T1000 (cell line): ENCODE measurements around the gene MOGAT3.

Experiments used
- DNase-seq: peaks from one replicate; lab custom pipeline; 2025; ENCODE audit warnings: mixed read lengths; lab: John Stamatoyannopoulos, UW

MOGAT3 gene

DNA sequence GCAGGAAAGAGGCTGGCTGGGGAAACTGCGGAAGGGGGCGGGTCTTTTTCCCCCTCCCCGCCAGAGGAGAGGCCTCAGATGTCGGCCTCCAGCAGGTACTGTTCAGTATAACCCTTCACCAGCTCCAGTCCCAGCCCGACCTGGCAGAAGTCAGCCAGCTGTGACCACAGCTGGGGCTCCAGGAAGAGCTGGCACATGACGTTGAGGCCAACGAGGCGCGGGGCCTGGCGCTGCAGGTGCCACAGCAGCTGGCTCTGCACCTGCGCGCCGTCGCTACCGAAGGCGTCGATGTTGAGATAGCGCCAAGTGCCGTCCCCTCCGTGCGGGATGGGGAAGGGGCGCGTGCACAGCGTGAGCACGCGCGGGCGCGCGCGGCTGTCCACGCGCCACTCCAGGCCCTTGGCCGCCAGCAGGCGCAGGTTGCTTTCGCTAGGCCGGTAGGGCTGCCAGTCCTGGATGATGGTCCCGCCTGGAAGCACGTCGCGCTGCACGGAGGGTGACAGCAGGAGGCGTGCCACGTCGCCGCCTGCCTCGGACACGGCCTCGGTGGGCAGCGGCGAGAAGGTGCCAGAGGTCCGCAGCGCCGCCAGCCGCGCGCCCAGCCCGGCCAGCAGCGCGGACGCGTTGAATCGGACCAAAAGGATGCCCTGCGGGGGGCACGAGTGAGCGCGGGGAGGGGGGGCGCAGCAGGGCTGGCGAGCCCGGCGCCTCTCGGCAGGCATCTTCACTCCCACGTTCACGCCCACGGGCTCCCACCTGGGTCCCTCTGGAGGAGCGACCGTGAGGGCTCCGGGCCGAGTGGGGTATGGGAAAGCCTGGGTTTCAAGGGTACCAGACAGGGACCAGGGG lies 28.6 kb downstream of the MOGAT3 start:
- no peak for DNase-seq

DNA sequence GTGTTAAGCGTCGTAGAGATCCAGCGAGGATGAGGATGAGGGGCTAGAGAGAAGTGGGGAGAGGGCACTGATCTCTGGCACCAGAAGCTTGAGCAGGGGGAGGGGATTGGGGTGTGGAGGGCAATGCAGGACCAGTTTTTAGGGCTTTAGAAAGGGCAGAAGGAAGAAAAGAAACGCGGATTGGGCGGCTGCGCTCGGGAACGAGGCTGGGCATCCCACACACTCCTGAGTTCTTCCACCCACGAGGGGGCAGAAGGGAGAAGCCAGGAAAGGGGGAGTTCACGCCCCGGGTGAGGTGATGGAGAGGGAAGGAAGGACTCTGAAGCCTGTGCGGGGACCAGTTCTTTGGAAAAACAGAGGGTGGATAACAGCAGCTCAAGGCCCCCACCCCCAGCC lies 29.4 kb downstream of the MOGAT3 start:
- no peak for DNase-seq

DNA sequence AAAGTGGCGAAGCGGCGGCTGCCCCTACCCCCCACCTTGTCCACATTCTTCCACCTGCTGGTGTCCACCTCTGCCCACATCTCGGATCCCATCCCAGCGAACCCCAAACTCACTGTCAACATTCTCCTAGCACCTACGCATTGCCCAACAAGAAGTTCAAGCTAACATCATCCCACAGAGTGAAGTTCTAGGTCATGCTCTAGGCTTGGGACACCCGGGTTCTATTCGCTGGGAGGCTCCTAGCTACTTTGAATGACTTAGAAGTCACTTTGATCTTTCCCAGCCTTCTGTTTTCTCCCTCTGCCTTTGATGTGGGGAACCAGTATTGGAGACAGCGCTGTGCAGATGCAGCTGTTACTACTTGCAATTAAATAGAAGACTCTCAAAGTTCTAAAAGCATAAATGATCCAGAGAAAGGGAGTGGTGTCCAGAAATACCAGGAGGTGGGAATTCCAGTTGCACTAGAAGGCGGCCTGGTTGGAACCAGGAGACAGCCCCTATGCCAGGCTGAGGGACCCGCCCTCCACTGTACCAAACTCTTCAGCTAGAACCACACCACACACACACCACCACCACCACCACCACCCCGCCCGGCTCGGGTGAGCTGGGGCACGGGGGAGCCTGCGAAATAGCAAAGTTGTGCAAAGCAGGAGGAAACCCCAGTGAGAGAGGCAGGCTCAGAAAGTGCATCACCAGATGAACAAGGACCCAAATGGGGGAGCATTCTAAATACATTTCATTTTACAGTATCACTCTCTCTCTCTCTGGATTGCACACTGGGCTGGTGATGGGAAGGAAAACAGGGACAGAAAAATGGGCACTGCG lies 30.0 kb downstream of the MOGAT3 start:
- no peak for DNase-seq

DNA sequence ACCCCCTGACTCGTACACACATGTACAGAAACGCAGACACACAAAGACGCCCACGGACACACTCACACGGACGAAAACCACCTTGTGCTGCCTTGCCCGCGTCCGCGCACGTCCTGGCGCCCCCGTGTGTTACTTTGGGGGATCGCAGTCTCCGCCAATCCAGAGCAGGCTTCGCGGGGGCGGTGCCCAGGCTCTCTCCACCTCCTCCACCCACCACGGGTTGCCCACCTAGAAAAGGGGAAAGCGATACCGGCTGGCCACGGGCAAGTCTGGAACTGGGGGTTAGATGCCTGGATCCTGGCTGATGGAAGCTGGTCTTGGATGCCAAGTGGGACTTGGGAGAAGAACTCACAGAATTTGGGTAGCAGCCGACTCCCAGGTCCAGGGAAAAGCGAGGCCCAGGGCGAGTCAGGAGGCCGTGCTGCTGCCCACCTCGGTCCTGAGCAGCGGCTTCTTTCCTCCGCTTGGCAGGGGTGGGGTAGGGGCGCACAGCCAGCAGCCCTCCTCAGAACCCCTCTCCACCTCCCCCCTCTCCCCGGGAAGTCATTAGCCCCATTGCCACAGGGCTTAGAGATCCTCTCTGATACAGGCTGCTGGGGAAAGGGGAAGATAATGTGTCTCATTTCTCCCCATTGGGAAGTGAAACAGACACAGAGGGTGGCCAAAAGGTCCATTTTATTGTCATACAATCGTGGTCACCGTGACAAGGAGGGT lies 30.8 kb downstream of the MOGAT3 start:
- DNase-seq = peak; percentile 44

DNA sequence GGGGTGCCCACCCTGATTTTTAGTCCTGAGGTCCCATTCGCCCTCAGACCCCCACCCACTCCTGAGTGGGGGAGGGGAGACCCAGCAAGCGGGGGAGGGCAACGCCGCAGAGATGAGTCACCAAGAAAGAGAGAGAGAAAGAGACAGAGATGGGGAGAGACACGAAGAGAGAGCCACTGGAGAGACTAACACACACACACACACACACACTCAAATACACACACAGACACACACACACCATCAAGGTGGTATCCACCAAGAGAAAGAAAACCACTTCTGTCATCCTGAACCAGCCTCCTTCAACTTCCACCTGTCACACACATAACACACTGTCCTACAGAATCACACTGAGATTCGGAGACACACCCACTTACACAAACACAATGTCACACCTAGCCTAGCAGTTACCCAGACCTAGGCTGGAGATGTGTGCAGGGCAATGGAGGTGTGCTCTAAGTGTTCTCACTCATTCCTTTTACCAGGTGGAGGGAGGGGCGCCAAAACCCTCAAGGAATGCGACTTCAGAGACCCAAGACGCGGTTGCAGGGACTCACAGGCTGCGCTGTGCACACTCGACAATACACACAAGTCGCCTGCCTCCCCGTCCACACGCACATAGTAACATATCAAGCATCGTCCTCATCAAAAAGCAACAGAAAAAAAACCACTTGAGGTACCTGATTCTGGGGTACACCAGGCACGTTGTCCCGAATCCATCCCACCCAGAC lies 31.6 kb downstream of the MOGAT3 start:
- DNase-seq = no peak

DNA sequence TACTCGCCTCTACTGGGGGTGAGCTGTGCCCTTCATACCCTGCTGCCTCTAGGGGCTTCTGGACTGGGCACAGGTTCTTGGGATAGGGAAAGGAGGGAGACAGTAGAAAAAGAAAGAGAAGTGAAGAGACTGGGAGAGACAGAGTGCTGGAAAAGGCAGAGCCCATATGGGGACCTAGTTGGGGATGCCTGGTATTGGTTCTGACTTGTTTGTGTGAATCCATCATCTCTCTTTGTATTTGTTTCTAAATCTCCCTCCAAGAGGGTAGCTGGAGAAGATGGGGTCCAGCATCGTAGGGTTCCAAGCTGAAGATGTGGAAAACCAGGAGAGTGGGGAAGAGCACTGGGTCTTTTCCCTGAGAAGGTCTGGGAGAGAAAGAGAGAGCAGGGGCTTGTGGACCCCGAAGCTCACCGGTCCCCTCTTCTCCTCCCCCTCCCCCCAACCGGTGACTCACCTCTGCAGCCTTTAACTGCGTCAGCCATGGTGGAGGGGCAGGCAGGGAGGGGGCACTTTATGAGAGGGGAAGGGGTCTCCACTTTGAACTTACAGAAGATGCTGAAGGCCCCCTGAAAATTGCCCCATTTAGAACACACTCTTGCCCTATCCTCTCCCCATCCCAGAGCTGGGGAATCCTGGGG lies 32.3 kb downstream of the MOGAT3 start:
- DNase-seq = no peak

DNA sequence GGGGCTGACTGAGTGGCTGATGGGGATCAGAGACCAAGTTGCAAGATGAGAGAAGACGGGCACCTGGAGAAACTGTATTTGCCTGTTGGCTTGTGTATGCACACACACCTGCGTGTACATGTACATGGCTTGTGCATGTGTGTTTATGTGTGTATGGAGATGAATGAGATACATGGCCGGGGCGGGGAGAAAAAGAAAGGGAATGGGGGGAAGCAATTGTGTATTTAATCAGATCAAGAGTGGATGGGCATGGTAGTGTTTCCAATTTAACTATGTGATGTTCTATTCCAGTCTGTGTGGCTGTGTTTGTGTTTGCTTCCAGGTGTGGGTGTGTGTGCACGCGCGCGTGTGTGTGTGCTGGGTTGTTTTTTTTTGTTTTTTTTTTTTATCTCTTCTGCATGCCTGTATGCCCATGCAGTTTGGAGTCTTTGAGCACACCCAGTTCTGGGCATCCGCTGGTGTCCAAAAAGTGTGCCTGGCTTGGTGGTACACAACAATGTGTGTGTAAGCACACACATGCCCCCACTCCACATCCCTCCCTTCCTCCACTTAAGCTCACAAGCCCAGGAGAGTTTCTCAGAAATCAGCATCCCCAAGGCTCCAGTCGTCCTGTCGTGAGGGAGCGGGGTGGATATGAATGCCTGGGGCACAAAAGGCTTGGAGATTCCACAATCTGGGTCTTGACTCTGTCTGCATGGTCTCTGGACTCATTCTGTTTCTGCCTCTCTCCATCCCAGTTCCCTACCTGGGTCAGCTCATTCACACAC lies 33.0 kb downstream of the MOGAT3 start:
- DNase-seq = no peak

DNA sequence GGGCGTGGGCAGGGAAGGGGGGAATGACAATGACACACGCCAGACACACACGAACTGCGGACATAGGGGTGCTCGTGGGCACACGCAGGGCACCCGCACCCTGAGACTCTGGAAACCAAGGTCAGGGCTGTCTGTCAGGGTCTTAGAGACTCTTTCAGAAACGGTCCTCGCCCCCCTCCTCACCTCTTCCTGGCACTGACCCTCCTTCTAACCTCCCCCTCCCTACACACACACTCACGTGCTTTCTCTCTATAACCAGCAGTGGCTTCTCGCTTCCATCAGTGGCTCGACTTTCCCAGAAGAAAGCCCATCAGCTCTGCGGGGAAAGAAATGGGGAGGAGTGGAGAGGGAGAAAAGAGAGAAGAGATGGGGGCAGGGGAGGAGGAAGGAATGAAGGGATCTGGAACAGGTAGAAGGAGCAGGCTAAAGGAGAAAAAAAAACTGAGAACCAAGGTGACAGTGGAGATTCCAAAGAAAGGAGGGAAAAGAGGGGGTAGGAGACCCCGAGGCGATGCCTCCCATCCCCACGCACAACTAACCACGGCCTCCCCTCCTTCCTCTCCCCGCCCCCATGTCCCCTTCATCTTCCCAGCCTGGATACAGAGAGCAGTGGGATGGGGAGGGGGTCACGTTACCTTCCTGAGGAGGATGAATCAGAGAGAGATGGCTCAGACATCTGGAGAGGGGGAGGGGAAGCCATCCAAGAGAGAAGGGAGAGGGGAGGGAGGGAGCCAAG lies 33.8 kb downstream of the MOGAT3 start:
- DNase-seq = no peak

DNA sequence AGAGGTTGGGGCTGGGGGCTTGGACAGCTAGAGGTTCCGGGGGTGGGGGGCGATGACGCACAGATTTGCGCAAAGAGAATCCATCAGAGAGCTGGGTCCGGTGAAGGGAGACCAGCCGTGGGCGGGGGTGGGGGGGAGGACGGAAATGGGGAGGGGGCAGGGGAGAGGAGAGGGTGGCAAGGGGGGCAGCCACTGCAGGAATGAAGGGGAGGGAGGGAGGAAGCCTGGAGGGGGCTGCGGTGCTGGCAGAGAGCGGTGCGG lies 34.3 kb downstream of the MOGAT3 start:
- DNase-seq = no peak

DNA sequence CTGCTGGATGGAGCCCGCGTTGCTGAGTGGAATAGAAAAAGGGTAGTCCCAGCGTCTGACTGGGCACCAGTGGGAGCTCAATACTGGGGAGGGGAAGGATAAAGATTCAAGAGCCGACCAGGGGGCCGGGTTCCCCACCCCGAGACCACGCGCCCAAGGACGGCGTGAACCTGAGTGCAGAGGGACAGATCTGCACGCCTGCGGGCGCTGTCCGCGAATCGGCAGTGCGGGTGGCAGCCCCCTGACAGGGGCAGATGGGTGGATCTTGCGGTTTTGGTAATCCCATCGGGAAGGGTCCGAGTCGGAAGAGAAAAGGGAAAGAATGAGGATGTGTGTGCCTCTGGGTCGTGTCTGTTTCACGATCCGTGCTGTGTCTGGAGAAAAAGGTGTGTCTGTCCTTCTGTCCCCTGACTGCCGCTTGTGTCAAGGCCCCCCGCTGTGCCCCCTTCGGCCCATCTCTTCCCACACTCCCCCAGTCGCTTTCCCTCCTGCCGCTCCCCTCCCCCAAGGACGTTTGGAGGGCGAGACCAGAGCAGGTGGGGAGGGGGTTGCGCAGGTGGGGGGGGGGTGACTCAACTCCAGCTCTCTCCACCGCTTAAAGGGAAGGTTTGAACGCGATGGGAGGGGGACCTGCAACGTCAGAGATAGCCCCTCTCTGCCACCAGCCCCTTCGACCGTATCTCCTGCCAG lies 34.7 kb downstream of the MOGAT3 start:
- no peak for DNase-seq

DNA sequence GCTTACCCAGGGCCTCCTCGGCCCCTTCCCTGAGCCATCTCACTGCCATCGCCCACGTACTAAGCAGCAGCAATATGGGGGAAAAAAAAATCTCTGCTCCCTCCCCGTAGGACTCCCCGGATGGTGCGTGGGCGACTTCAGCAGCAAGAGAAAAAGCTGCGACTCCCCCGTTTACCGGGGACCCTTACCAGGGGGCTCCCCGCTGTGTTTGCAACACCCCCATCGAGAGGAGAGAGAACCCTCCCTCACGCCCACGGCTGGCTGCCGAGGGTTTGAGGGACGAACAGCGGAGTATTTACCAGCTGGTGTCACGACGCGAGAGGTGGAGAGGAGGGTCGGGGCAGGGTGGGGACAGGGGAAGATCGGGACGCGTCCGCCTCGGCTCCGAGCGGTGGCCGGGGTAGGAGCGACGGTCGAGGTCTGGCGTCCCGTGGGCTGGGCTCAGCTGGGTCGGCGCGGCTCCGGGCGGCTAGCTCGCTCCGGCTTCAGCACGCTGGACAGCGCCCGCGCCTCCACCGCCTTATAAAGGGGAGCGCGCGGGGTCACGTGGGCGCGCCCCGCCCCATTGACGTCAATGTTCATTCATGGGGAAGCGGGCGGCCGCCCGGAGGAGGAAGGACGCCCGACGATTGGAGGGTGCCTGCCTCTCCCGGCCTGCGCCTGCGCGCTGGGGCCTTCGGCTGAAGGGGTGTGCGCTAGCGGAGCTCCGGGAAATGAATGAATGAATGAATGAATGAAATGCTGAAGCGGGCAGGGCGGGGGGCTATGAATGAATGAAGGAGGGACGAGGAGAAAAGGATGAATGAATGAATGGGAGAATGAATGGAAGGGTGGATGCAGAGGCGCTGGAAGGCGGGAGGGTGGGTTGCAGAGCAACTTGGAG lies 35.5 kb downstream of the MOGAT3 start, which contains the start of gene VGF:
Gene VGF (minus strand): TSS at position 495 of the 883 bp plus-strand sequence. CDS start 726 bp downstream, outside the sequence.
- DNase-seq = peak; percentile 77

DNA sequence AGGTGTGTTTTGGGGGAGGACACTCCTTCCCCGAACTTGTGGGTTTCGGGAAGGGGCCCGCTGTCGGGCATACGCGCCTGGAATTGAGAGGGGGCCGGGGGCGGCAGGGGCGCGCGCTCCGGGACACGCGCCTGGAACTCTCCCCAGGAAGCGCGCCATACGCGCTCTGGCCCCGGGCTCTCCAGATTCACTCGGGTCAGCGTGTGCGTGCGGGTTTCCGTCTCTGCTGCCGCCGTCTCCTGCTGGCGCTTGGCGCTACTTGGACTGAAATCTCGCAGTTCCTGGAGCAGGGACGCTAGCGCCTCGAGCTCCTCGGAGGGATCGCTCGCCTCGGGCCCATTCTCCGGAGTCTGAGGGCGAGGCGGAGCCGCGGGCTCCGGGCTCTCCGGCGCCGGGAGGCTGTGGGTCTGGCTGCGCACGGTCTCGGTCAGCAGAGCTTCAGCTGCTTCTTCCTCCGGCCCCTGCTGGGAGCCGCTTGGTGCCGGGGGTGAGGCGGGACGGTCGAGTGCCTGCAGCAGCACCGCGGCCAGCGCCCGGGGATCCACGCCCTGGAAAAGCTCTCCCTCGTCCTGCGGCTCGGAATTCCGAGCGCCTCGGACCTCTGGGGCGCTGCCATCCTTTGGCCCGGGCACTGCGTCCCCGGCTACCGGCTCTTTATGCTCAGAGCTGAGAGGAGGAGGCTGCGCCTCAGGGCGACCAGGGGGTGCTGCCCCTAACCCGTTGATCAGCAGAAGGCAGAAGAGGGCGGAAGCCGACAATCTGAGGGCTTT lies 36.6 kb downstream of the MOGAT3 start:
- peak; percentile 11 for DNase-seq

DNA sequence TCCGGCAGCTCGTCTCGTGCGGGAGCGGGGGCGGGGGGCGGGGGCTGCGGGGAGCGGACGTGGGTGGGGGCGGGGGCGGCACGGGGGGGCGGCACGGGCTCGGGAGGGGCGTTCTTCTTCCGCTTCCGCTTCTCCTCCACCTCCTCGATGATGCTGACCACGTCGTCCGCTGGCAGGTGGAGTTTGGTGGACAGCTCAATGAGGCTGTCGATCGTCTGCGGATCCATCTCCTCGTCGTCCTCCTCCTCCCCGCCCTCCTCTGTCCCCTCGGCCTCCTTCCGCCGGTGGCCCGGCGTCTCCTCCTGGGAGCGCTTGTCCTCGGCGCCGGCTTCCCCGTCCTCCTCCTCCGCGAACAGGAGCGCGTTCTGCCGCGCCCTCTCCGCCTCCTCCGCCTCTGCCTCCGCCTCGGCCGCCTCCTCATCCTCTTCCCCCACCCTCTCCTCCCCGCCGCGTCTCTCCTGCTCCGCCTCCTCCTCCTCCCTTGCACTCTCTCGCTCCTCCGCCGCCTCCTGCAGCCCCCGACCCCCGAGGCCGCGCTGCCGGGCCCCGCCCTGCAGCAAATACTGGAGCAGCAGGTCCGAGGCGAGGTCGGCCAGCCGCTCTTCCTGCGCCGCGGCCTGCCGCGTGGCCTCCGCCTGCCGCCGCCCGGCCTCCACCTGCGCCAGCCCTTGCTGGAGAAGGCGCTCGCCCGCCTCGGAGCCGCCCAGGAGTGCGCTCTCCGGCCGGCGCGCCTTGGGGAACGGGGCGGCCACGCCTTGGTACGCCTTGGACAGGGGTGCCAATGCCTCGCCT lies 37.4 kb downstream of the MOGAT3 start:
- DNase-seq = no peak

DNA sequence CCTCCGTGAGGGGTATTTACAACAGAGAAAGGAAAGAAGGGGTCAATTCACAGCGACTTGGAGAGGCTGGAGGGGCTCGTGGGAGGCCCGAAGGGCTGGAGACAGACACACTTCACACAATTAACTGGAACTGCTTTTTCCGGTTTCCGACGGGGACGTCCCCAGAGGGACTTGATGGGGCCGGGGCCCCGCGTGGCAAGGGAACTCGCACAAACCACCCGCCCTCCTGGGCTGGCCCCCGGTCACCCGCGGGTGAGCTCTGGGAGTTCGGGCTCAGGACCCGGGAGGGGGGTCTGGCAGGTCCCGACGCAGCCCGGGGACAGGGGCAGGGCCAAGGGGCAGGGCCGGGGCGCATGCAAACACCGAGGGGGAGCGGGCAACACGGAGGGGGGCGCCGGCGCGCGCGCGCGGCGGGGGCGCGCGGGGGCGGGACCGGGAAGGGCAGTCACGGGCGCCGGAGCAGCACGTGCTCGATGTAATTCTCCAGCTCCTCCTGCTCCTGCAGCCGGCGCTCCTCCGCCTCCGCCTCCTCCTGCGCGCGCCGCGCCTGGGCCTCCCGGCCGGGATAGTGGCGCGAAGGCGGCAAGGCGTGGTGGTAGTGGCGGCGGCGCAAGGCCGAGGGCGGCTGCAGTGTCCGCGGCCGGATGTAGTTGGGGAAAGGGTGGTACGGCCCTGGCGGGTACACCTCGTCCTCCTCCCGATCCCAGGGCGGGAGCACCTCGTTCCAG lies 38.1 kb downstream of the MOGAT3 start:
- peak; percentile 18 for DNase-seq

DNA sequence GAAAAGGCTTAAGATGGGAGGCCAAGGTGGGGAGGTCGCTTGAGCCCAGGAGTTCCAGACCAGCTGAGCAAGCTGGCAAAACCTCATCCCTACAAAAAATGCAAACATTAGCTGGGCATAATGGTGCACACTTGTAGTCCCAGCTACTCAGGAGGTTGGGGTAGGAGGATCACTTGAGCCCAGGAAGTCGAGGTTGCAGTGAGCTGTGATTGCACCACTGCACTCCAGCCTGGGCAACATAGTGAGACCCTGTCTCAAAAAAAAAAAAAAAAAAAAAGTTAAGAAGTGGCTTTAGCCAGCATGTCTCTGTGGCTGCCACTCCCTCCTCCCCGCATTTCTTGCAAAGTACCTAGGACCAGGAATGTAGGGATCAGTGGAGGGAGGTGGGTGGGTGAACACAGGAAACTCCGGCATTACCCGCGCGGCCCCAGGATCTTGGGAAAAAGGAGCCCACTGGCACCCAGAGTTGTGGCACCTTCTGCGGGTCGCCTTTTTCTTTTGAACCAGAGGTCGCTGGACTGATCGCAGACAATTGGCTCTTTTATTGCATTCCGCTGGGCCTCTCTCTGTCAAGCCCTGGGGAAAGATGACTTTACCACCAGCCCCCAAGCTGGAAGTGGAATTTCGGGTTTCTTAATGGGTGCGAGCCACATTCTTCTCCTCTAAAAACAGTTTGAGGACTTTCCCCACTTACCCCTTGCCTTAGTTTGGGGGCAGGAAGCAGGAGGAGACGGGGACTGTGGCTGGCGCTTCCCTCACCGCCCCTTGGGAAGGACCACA lies 39.0 kb downstream of the MOGAT3 start:
- DNase-seq = no peak
